Liver (tissue), 9 donors: ENCODE measurements around the gene FMN2. TPM values are rescaled to one million over a fixed set of nuclear protein-coding genes. Genes with fewer than 3 reads are reported as not detected.

Experiments used
- DNase-seq: peaks from one replicate; pipeline ENCODE4 v3.0.0-alpha.2; 2017; ENCODE audit warnings: low spot score
- H3K27ac ChIP-seq, 2 donors: one replicate each; pipeline ENCODE4 v1.7.0; 2013; ENCODE audit warnings: inconsistent platforms in 2 of 2, low read length in 2 of 2, control low read depth in 1 of 2, low read depth in 1 of 2, mild to moderate bottlenecking in 1 of 2
- H3K27me3 ChIP-seq, 4 donors: one replicate each; pipeline versions ENCODE4 v1.6.1 to v1.7.0; 2013; ENCODE audit warnings: low read length in 3 of 4, inconsistent platforms in 1 of 4, mild to moderate bottlenecking in 1 of 4, moderate library complexity in 1 of 4; ENCODE audit not compliant: control insufficient read depth in 4 of 4, insufficient read depth in 4 of 4
- H3K36me3 ChIP-seq, 4 donors: one replicate each; pipeline versions ENCODE4 v1.6.1 to v1.7.0; 2013; ENCODE audit warnings: low read length in 3 of 4, mild to moderate bottlenecking in 3 of 4, low read depth in 1 of 4, moderate library complexity in 1 of 4; ENCODE audit not compliant: control insufficient read depth in 4 of 4, insufficient read depth in 3 of 4
- H3K4me1 ChIP-seq, 4 donors: one replicate each; pipeline versions ENCODE4 v1.6.1 to v1.7.0; 2013; ENCODE audit warnings: low read length in 3 of 4, mild to moderate bottlenecking in 3 of 4, moderate library complexity in 1 of 4; ENCODE audit not compliant: control insufficient read depth in 4 of 4, insufficient read depth in 4 of 4
- H3K4me3 ChIP-seq, 3 donors: one replicate each; pipeline versions ENCODE4 v1.6.1 to v1.7.0; 2013; ENCODE audit warnings: low read length in 3 of 3, control low read depth in 1 of 3, low read depth in 1 of 3, mild to moderate bottlenecking in 1 of 3
- H3K9ac ChIP-seq, 2 donors: one replicate each; pipeline ENCODE4 v1.7.0; 2013; ENCODE audit warnings: low read length in 2 of 2, mild to moderate bottlenecking in 2 of 2, moderate library complexity in 2 of 2, control low read depth in 1 of 2, low read depth in 1 of 2
- H3K9me3 ChIP-seq, 4 donors: one replicate each; pipeline versions ENCODE4 v1.6.1 to v1.7.0; 2013; ENCODE audit warnings: low read length in 3 of 4; ENCODE audit not compliant: control insufficient read depth in 4 of 4
- EGR1 ChIP-seq, 2 donors: IDR thresholded peaks; 2 replicates each; pipeline ENCODE4 v1.6.1; 2016 to 2018; ENCODE audit warnings: antibody characterized with exemption in 2 of 2, low read depth in 2 of 2
- FOXA1 ChIP-seq: IDR thresholded peaks from 2 replicates; pipeline ENCODE4 v1.6.1; 2016; ENCODE audit warnings: antibody characterized with exemption
- FOXA2 ChIP-seq: IDR thresholded peaks from 2 replicates; pipeline ENCODE4 v1.6.1; 2016; ENCODE audit warnings: antibody characterized with exemption
- GABPA ChIP-seq, 2 donors: IDR thresholded peaks in 1 of 2; conservative IDR thresholded peaks in 1 of 2; 2 replicates each; pipeline ENCODE4 v1.6.1; 2016; ENCODE audit warnings: antibody characterized with exemption in 2 of 2, mild to moderate bottlenecking in 1 of 2, moderate library complexity in 1 of 2
- HNF4A ChIP-seq, 2 donors: conservative IDR thresholded peaks; 2 replicates each; pipeline ENCODE4 v1.6.1; 2016; ENCODE audit warnings: antibody characterized with exemption in 2 of 2, mild to moderate bottlenecking in 2 of 2
- HNF4G ChIP-seq: IDR thresholded peaks from 2 replicates; pipeline ENCODE4 v1.6.1; 2016; ENCODE audit warnings: antibody characterized with exemption
- JUND ChIP-seq, 2 donors: IDR thresholded peaks; 2 replicates each; pipeline ENCODE4 v1.6.1; 2016; ENCODE audit warnings: antibody characterized with exemption in 2 of 2
- NR2F2 ChIP-seq: IDR thresholded peaks from 2 replicates; pipeline ENCODE4 v1.6.1; 2016; ENCODE audit warnings: antibody characterized with exemption
- RAD21 ChIP-seq, 2 donors: IDR thresholded peaks; 2 replicates each; pipeline ENCODE4 v1.6.1; 2016; ENCODE audit warnings: antibody characterized with exemption in 2 of 2, mild to moderate bottlenecking in 2 of 2
- RXRA ChIP-seq, 2 donors: IDR thresholded peaks; 2 replicates each; pipeline ENCODE4 v1.6.1; 2017 to 2018; ENCODE audit warnings: antibody characterized with exemption in 2 of 2, mild to moderate bottlenecking in 1 of 2
- SP1 ChIP-seq: IDR thresholded peaks from 2 replicates; pipeline ENCODE4 v1.6.1; 2018; ENCODE audit warnings: antibody characterized with exemption, mild to moderate bottlenecking
- TAF1 ChIP-seq: conservative IDR thresholded peaks from 2 replicates; pipeline ENCODE4 v1.6.1; 2016; ENCODE audit warnings: antibody characterized with exemption, mild to moderate bottlenecking
- YY1 ChIP-seq: IDR thresholded peaks from 2 replicates; pipeline ENCODE4 v1.6.1; 2016; ENCODE audit warnings: antibody characterized with exemption, mild to moderate bottlenecking
- WGBS: extraction: QIAGEN DNeasy Blood & Tissue Kit; methylation state at CpG from one replicate; pipeline ENCODE4 v1.1.7; 2013; 5-methylcytosine and 5-hydroxymethylcytosine counted together
- polyA plus RNA-seq, 2 donors: library from polyadenylated mRNA; stranded (reverse) in 1 of 2; unstranded in 1 of 2; fragments of 200-250 nt in 1 of 2; fragments of >200 nt in 1 of 2; fragmentation: Nextera tagmentation in 1 of 2; extraction: Ambion mirVana in 1 of 2; gene quantifications; one replicate each; pipeline versions ENCODE4 v1.2.1 to v1.2.3, GENCODE V29; 2013 to 2015
- total RNA-seq, 2 donors: library from RNA; depleted of rRNA; stranded (reverse); fragments of >200 nt; gene quantifications; one replicate each; pipeline ENCODE4 v1.2.3, GENCODE V29; 2014
- TF ChIP-seq, protein P1 (sequence below): fragments of 150-350 bp; IDR thresholded peaks from 2 replicates; pipeline ENCODE4 v1.5.1; 2017; ENCODE audit warnings: improper control_type of control experiment, low read depth, low read length; ENCODE audit not compliant: missing input control
- TF ChIP-seq, protein P2 (sequence below): IDR thresholded peaks from 2 replicates; pipeline ENCODE4 v1.6.1; 2016; ENCODE audit warnings: antibody characterized with exemption, mild to moderate bottlenecking
- TF ChIP-seq, protein P3 (sequence below): IDR thresholded peaks from 2 replicates; pipeline ENCODE4 v1.6.1; 2016; ENCODE audit warnings: antibody characterized with exemption
- TF ChIP-seq, protein P4 (sequence below): IDR thresholded peaks from 2 replicates; pipeline ENCODE4 v1.6.1; 2016; ENCODE audit warnings: antibody characterized with exemption
- TF ChIP-seq, protein P5 (sequence below): IDR thresholded peaks from 2 replicates; pipeline ENCODE4 v1.6.1; 2016; ENCODE audit warnings: antibody characterized with exemption
- donor health status: healthy.
- donor health status: healthy.
- donor health status: healthy.
- donor health status: healthy.
- donor health status: healthy.

The FMN2 gene
- total and polyA plus RNA-seq, 4 donors = 0.17 TPM; not detected in 3

DNA sequence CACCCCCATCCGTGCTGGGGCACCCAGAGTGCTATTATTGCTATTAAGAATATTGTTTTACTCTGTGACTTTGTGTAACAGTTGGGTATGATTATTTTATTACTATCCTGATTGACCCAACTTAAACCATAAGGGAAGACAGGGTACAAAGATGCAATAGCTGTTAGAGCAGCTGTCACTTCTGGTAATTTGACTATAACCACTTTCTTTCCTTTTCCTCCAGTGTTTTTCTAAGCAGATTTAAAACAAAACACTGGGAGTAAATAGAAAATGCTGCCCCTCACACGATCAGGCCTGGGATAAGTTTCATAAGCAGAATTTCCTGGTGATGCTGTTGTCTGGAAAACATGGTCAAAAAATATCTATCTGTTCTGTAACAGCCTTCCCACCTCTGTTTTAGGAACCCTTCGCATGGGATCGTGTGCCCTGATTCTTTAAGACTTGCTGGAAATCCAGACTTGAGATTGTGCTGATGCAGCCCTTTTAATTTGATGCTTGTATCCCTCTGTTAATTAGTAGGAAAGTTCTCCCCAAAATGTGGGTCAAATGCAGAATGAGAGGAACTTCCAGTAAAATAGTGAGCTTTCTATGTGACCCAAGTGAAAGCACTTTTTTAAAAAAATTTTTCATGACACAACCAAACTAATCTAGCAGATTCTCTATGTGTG, 165.3 kb downstream of the FMN2 start:
- WGBS = 66% methylated on average over 4 of the region's 4 CpGs
- no peak for TF ChIP-seq RAD21 (IDR thresholded peaks at IDR 0.05)
- TF ChIP-seq SP1 = no peak
- TF ChIP-seq FOXA2 = no peak
- no peak for TF ChIP-seq YY1
- no peak for TF ChIP-seq GABPA (IDR thresholded peaks at IDR 0.05 in 1 of 2, conservative IDR thresholded peaks at IDR 0.05 in 1 of 2)
- no peak for TF ChIP-seq HNF4A (conservative IDR thresholded peaks at IDR 0.05)
- TF ChIP-seq, protein P1, sequence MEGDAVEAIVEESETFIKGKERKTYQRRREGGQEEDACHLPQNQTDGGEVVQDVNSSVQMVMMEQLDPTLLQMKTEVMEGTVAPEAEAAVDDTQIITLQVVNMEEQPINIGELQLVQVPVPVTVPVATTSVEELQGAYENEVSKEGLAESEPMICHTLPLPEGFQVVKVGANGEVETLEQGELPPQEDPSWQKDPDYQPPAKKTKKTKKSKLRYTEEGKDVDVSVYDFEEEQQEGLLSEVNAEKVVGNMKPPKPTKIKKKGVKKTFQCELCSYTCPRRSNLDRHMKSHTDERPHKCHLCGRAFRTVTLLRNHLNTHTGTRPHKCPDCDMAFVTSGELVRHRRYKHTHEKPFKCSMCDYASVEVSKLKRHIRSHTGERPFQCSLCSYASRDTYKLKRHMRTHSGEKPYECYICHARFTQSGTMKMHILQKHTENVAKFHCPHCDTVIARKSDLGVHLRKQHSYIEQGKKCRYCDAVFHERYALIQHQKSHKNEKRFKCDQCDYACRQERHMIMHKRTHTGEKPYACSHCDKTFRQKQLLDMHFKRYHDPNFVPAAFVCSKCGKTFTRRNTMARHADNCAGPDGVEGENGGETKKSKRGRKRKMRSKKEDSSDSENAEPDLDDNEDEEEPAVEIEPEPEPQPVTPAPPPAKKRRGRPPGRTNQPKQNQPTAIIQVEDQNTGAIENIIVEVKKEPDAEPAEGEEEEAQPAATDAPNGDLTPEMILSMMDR = no peak
- TF ChIP-seq NR2F2 = no peak
- no peak for TF ChIP-seq RXRA (IDR thresholded peaks at IDR 0.05)
- TF ChIP-seq, protein P2, sequence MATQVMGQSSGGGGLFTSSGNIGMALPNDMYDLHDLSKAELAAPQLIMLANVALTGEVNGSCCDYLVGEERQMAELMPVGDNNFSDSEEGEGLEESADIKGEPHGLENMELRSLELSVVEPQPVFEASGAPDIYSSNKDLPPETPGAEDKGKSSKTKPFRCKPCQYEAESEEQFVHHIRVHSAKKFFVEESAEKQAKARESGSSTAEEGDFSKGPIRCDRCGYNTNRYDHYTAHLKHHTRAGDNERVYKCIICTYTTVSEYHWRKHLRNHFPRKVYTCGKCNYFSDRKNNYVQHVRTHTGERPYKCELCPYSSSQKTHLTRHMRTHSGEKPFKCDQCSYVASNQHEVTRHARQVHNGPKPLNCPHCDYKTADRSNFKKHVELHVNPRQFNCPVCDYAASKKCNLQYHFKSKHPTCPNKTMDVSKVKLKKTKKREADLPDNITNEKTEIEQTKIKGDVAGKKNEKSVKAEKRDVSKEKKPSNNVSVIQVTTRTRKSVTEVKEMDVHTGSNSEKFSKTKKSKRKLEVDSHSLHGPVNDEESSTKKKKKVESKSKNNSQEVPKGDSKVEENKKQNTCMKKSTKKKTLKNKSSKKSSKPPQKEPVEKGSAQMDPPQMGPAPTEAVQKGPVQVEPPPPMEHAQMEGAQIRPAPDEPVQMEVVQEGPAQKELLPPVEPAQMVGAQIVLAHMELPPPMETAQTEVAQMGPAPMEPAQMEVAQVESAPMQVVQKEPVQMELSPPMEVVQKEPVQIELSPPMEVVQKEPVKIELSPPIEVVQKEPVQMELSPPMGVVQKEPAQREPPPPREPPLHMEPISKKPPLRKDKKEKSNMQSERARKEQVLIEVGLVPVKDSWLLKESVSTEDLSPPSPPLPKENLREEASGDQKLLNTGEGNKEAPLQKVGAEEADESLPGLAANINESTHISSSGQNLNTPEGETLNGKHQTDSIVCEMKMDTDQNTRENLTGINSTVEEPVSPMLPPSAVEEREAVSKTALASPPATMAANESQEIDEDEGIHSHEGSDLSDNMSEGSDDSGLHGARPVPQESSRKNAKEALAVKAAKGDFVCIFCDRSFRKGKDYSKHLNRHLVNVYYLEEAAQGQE = no peak
- TF ChIP-seq JUND (IDR thresholded peaks at IDR 0.05) = no peak
- TF ChIP-seq FOXA1 = no peak
- TF ChIP-seq, protein P3, sequence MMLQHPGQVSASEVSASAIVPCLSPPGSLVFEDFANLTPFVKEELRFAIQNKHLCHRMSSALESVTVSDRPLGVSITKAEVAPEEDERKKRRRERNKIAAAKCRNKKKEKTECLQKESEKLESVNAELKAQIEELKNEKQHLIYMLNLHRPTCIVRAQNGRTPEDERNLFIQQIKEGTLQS = no peak
- no peak for TF ChIP-seq TAF1
- no peak for TF ChIP-seq EGR1 (IDR thresholded peaks at IDR 0.05; ENCODE audit: low read depth in 2 of 2)
- TF ChIP-seq, protein P4, sequence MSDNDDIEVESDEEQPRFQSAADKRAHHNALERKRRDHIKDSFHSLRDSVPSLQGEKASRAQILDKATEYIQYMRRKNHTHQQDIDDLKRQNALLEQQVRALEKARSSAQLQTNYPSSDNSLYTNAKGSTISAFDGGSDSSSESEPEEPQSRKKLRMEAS = no peak
- TF ChIP-seq HNF4G = no peak
- TF ChIP-seq, protein P5, sequence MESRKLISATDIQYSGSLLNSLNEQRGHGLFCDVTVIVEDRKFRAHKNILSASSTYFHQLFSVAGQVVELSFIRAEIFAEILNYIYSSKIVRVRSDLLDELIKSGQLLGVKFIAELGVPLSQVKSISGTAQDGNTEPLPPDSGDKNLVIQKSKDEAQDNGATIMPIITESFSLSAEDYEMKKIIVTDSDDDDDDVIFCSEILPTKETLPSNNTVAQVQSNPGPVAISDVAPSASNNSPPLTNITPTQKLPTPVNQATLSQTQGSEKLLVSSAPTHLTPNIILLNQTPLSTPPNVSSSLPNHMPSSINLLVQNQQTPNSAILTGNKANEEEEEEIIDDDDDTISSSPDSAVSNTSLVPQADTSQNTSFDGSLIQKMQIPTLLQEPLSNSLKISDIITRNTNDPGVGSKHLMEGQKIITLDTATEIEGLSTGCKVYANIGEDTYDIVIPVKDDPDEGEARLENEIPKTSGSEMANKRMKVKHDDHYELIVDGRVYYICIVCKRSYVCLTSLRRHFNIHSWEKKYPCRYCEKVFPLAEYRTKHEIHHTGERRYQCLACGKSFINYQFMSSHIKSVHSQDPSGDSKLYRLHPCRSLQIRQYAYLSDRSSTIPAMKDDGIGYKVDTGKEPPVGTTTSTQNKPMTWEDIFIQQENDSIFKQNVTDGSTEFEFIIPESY = no peak
- no peak overlapping the region for H3K9ac ChIP-seq

More for the DNA sequence above, 165.3 kb downstream of the FMN2 start:
- H3K27ac ChIP-seq = no peak overlapping the region
- H3K36me3 ChIP-seq = no peaks in the 10 kb centered on the region
- peaks cover 0 to 3% (median 0%) of the 10 kb centered on the region in 4 donors for H3K9me3 ChIP-seq
- no peak for DNase-seq
- H3K27me3 ChIP-seq = no peaks in the 10 kb centered on the region
- no peak overlapping the region for H3K4me3 ChIP-seq
- no peaks in the 10 kb centered on the region for H3K4me1 ChIP-seq
